GM23248 (cell line): ENCODE data around the gene HNF1B. TPM values are rescaled to one million over a fixed set of nuclear protein-coding genes. Genes with fewer than 3 reads are reported as not detected.

Experiments used
- DNase-seq: peaks from one replicate; pipeline ENCODE4 v3.0.0-alpha.2; 2015
- H2AFZ ChIP-seq: fragments of 200-600 bp; sonication (generic); 2 replicates; pipeline ENCODE4 v1.6.1; 2016; ENCODE audit warnings: antibody characterized with exemption
- H3F3A ChIP-seq: fragments of 200-600 bp; sonication (generic); 2 replicates; pipeline ENCODE4 v1.6.1; 2016; ENCODE audit warnings: mild to moderate bottlenecking, antibody characterized with exemption, mixed run types; ENCODE audit not compliant: insufficient read depth
- H3K27ac ChIP-seq: fragments of 200-600 bp; sonication (generic); 2 replicates; pipeline ENCODE4 v1.5.1; 2016; ENCODE audit warnings: mild to moderate bottlenecking
- H3K27me3 ChIP-seq: fragments of 200-600 bp; sonication (generic); replicated peaks from 2 replicates; pipeline ENCODE4 v1.6.1; 2016; ENCODE audit warnings: mild to moderate bottlenecking; ENCODE audit not compliant: insufficient read depth
- H3K36me3 ChIP-seq: fragments of 200-600 bp; sonication (generic); 2 replicates; pipeline ENCODE4 v1.6.1; 2016; ENCODE audit warnings: low read depth, mild to moderate bottlenecking
- H3K4me1 ChIP-seq: fragments of 200-600 bp; sonication (generic); 2 replicates; pipeline ENCODE4 v1.6.1; 2016; ENCODE audit warnings: mild to moderate bottlenecking; ENCODE audit not compliant: insufficient read depth
- H3K4me2 ChIP-seq: fragments of 200-600 bp; sonication (generic); one replicate; pipeline ENCODE4 v1.6.1; 2016; ENCODE audit warnings: mild to moderate bottlenecking; ENCODE audit not compliant: unreplicated experiment
- H3K4me3 ChIP-seq: fragments of 200-600 bp; sonication (generic); 2 replicates; pipeline ENCODE4 v1.5.1; 2016; ENCODE audit warnings: mild to moderate bottlenecking
- H3K79me2 ChIP-seq: fragments of 200-600 bp; sonication (generic); 2 replicates; pipeline ENCODE4 v1.6.1; 2016; ENCODE audit warnings: mild to moderate bottlenecking; ENCODE audit not compliant: insufficient read depth
- H3K9ac ChIP-seq: fragments of 200-600 bp; sonication (generic); 2 replicates; pipeline ENCODE4 v1.6.1; 2016; ENCODE audit warnings: mild to moderate bottlenecking
- H3K9me2 ChIP-seq: fragments of 200-600 bp; sonication (generic); 2 replicates; pipeline ENCODE4 v1.6.1; 2016; ENCODE audit warnings: mixed run types, mild to moderate bottlenecking, moderate library complexity; ENCODE audit not compliant: insufficient read depth
- H3K9me3 ChIP-seq: fragments of 200-600 bp; sonication (generic); one replicate; pipeline ENCODE4 v1.6.1; 2017; ENCODE audit warnings: low read depth
- H4K20me1 ChIP-seq: fragments of 200-600 bp; sonication (generic); 2 replicates; pipeline ENCODE4 v1.6.0; 2016; ENCODE audit not compliant: insufficient read depth
- EZH2 ChIP-seq: fragments of 200-600 bp; sonication (generic); IDR thresholded peaks from 2 replicates; pipeline ENCODE4 v1.6.1; 2018; ENCODE audit warnings: antibody characterized with exemption, mild to moderate bottlenecking; ENCODE audit not compliant: insufficient read depth, poor library complexity, severe bottlenecking
- EZH2phosphoT487 ChIP-seq: fragments of 200-600 bp; sonication (generic); IDR thresholded peaks from 2 replicates; pipeline ENCODE4 v1.6.1; 2018; ENCODE audit warnings: antibody characterized with exemption, moderate library complexity, mild to moderate bottlenecking, low read depth; ENCODE audit not compliant: insufficient read depth
- WGBS, 2 experiments: methylation state at CpG; one replicate each; pipeline ENCODE4 v1.1.6; 2015 to 2017; ENCODE audit warnings: low lambda C conversion rate in 2 of 2, low coverage in 1 of 2; ENCODE audit errors: missing lambda C conversion rate in 2 of 2; 5-methylcytosine and 5-hydroxymethylcytosine counted together
- in situ Hi-C: fragments of 300-500 bp; cut with MboI; formaldehyde crosslinking; loops from 2 replicates; pipeline ENCODE4 v1.15.0; 2020
- polyA plus RNA-seq: library from polyadenylated mRNA; unstranded; fragments of >200 nt; fragmentation: Nextera tagmentation; extraction: Ambion mirVana; gene quantifications from 2 replicates; pipeline ENCODE4 v1.2.1, GENCODE V29; 2016
- total RNA-seq: library from RNA; depleted of rRNA; stranded (reverse); fragments of >200 nt; shearing (Covaris generic); gene quantifications from 2 replicates; pipeline ENCODE4 v1.2.3, GENCODE V29; 2014

Gene HNF1B
- total and polyA plus RNA-seq, 2 experiments from 2014 or later = not detected

- peaks cover 38% of the 10 kb centered on the region for H3K27me3 ChIP-seq
- H3K9me2 ChIP-seq = no peaks in the 10 kb centered on the region
- H3F3A ChIP-seq = no peaks in the 10 kb centered on the region
- no peak overlapping the region for H3K27ac ChIP-seq
- no peak overlapping the region for H3K9ac ChIP-seq
- H3K4me2 ChIP-seq = no peak overlapping the region
- no peaks in the 10 kb centered on the region for H3K9me3 ChIP-seq
- TF ChIP-seq EZH2 (no peak), EZH2phosphoT487 (no peak)
- H3K4me1 ChIP-seq = no peaks in the 10 kb centered on the region
- H3K36me3 ChIP-seq = no peaks in the 10 kb centered on the region
- H3K79me2 ChIP-seq = no peaks in the 10 kb centered on the region
- no peak overlapping the region for H2AFZ ChIP-seq
- 57 to 58% methylated on average over 4 of the region's 4 CpGs for WGBS, 2 experiments
- no peak overlapping the region for H3K4me3 ChIP-seq
- in situ Hi-C loops = no loop called here
- H4K20me1 ChIP-seq = no peaks in the 10 kb centered on the region
- DNase-seq = no peak
Observed at GRCh38 chr17:37732316-37732715, 12.5 kb downstream of the HNF1B start.

- Histone ChIP-seq H3K27me3 (peaks cover 25% of the 10 kb centered on the region), H3K4me2 (no peak overlapping the region), H3K9me2 (no peaks in the 10 kb centered on the region), H3F3A (no peaks in the 10 kb centered on the region), H2AFZ (no peak overlapping the region), H3K27ac (no peak overlapping the region), H4K20me1 (no peaks in the 10 kb centered on the region), H3K36me3 (no peaks in the 10 kb centered on the region), H3K79me2 (no peaks in the 10 kb centered on the region), H3K4me1 (no peaks in the 10 kb centered on the region), H3K9me3 (no peaks in the 10 kb centered on the region), H3K9ac (no peak overlapping the region), H3K4me3 (no peak overlapping the region)
- WGBS, 2 experiments = 67% methylated on average over 12 of the region's 12 CpGs
- TF ChIP-seq EZH2phosphoT487 = no peak
- no peak for TF ChIP-seq EZH2
- in situ Hi-C loops = no loop called here
- no peak for DNase-seq
Observed at GRCh38 chr17:37731056-37731455, 13.8 kb downstream of the HNF1B start.

GRCh38 chr17:37729905-37730304 is 15.0 kb downstream of the HNF1B start:
- no peak overlapping the region for H3K4me2 ChIP-seq
- H3K4me1 ChIP-seq = no peaks in the 10 kb centered on the region
- no peaks in the 10 kb centered on the region for H3K36me3 ChIP-seq
- no peak overlapping the region for H3K27ac ChIP-seq
- in situ Hi-C loops = no loop called here
- H3K9me3 ChIP-seq = no peaks in the 10 kb centered on the region
- no peaks in the 10 kb centered on the region for H3F3A ChIP-seq
- no peaks in the 10 kb centered on the region for H4K20me1 ChIP-seq
- no peak overlapping the region for H3K9ac ChIP-seq
- no peak for DNase-seq
- TF ChIP-seq EZH2phosphoT487 (no peak), EZH2 (no peak)
- peaks cover 16% of the 10 kb centered on the region for H3K27me3 ChIP-seq
- no peak overlapping the region for H2AFZ ChIP-seq
- H3K4me3 ChIP-seq = no peak overlapping the region
- no peaks in the 10 kb centered on the region for H3K9me2 ChIP-seq
- WGBS, 2 experiments = 37 to 44% methylated on average over 6 of the region's 6 CpGs
- no peaks in the 10 kb centered on the region for H3K79me2 ChIP-seq

- Histone ChIP-seq H3K9ac (no peak overlapping the region), H3K4me3 (no peak overlapping the region), H3K4me1 (no peaks in the 10 kb centered on the region), H3K4me2 (no peak overlapping the region), H3F3A (no peaks in the 10 kb centered on the region), H3K79me2 (no peaks in the 10 kb centered on the region), H3K36me3 (no peaks in the 10 kb centered on the region), H2AFZ (no peak overlapping the region), H3K9me2 (no peaks in the 10 kb centered on the region), H4K20me1 (no peaks in the 10 kb centered on the region), H3K9me3 (no peaks in the 10 kb centered on the region), H3K27me3 (no peaks in the 10 kb centered on the region), H3K27ac (no peak overlapping the region)
- 58 to 66% methylated on average over 12 of the region's 12 CpGs for WGBS, 2 experiments
- TF ChIP-seq EZH2phosphoT487 = no peak
- TF ChIP-seq EZH2 = no peak
- in situ Hi-C loops = no loop called here
- DNase-seq = no peak
Observed at GRCh38 chr17:37726891-37727675, 17.8 kb downstream of the HNF1B start.
